Testis (tissue), 2 donors: ENCODE results near the gene ZSWIM2.

Experiments
- POLR2A ChIP-seq: fragments of 450-650 bp; IDR thresholded peaks from one replicate; pipeline ENCODE4 v1.6.1; 2017; ENCODE audit warnings: antibody characterized with exemption, mild to moderate bottlenecking, moderate library complexity
- TF ChIP-seq, protein P1 (sequence below), 3 experiments: fragments of 450-650 bp in 2 of 3; fragments of 200-600 bp in 1 of 3; sonication (generic) in 1 of 3; IDR thresholded peaks; one replicate each; pipeline ENCODE4 v1.5.1; 2016 to 2019; ENCODE audit warnings: antibody characterized with exemption in 3 of 3, mild to moderate bottlenecking in 2 of 3, moderate library complexity in 1 of 3

DNA sequence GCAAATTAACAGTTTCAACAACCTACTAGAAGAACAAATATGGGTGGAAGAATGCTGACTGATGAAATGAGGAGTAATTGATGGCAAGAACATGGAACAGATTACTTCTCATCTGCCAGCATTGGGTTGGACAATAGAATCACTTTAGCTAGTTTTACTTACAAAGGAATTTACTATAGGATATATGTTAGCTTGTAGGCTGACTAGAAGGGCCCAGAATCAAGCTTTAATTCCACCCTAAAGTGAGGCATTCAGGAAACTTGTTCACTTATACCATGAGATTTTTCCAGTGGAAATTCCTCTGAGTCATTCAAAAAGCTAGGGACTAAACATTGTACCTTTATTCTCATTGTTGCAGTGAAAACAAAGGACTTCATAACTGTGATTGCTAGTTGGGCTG, 5.0 kb upstream of the ZSWIM2 start:
- TF ChIP-seq, protein P1, sequence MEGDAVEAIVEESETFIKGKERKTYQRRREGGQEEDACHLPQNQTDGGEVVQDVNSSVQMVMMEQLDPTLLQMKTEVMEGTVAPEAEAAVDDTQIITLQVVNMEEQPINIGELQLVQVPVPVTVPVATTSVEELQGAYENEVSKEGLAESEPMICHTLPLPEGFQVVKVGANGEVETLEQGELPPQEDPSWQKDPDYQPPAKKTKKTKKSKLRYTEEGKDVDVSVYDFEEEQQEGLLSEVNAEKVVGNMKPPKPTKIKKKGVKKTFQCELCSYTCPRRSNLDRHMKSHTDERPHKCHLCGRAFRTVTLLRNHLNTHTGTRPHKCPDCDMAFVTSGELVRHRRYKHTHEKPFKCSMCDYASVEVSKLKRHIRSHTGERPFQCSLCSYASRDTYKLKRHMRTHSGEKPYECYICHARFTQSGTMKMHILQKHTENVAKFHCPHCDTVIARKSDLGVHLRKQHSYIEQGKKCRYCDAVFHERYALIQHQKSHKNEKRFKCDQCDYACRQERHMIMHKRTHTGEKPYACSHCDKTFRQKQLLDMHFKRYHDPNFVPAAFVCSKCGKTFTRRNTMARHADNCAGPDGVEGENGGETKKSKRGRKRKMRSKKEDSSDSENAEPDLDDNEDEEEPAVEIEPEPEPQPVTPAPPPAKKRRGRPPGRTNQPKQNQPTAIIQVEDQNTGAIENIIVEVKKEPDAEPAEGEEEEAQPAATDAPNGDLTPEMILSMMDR (IDR thresholded peaks at IDR 0.05) = no peak
- TF ChIP-seq POLR2A = no peak
